Measurements from ENCODE around the gene SNX3.

GRCh38 chr6:108186226-108186625, 74.6 kb downstream of the SNX3 start:
- TF ChIP-seq, protein P1, sequence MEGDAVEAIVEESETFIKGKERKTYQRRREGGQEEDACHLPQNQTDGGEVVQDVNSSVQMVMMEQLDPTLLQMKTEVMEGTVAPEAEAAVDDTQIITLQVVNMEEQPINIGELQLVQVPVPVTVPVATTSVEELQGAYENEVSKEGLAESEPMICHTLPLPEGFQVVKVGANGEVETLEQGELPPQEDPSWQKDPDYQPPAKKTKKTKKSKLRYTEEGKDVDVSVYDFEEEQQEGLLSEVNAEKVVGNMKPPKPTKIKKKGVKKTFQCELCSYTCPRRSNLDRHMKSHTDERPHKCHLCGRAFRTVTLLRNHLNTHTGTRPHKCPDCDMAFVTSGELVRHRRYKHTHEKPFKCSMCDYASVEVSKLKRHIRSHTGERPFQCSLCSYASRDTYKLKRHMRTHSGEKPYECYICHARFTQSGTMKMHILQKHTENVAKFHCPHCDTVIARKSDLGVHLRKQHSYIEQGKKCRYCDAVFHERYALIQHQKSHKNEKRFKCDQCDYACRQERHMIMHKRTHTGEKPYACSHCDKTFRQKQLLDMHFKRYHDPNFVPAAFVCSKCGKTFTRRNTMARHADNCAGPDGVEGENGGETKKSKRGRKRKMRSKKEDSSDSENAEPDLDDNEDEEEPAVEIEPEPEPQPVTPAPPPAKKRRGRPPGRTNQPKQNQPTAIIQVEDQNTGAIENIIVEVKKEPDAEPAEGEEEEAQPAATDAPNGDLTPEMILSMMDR (conservative IDR thresholded peaks at IDR 0.05 in 1 of 2, IDR thresholded peaks at IDR 0.05 in 1 of 2; ENCODE audit: extremely low read depth in 1 of 2, insufficient read depth in 1 of 2, low read depth in 1 of 2, low read length in 2 of 2) = no peak
- no peak for TF ChIP-seq EZH2 (IDR thresholded peaks at IDR 0.05; ENCODE audit: borderline replicate concordance, low read length)

All from mammary epithelial cell (primary cell).